AG20443 (cell line): Measurements from ENCODE around the gene TERF2IP.

Experiments
- DNase-seq: peaks from one replicate; pipeline ENCODE4 v3.0.0; 2012; ENCODE audit warnings: low spot score, mixed read lengths

Gene TERF2IP, protein sequence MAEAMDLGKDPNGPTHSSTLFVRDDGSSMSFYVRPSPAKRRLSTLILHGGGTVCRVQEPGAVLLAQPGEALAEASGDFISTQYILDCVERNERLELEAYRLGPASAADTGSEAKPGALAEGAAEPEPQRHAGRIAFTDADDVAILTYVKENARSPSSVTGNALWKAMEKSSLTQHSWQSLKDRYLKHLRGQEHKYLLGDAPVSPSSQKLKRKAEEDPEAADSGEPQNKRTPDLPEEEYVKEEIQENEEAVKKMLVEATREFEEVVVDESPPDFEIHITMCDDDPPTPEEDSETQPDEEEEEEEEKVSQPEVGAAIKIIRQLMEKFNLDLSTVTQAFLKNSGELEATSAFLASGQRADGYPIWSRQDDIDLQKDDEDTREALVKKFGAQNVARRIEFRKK

DNA sequence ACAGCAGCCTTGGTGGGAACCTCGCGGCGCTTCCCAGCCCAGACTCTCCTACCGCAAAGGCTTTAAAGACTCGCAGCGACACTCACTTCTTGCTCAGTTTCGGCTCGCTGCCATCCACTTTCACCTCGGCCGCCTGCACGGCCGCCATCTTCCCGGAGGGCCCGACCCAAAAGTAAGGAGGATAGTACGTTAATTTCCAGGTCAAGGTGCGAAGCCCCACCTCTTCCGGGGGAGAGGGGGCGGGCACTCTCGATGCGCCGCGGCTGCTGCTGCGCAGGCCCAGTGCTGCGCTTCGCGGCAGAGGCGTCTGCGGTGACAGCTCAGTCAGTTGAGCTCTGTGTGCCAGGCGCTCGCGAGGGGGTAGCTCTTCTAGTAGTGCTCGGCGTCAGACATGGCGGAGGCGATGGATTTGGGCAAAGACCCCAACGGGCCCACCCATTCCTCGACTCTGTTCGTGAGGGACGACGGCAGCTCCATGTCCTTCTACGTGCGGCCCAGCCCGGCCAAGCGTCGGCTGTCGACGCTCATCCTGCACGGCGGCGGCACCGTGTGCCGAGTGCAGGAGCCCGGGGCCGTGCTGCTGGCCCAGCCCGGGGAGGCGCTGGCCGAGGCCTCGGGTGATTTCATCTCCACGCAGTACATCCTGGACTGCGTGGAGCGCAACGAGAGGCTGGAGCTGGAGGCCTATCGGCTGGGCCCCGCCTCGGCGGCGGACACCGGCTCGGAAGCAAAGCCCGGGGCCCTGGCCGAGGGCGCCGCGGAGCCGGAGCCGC is at the start of gene TERF2IP, which contains the start of gene KARS1:
Gene TERF2IP, plus strand, starts transcription at position 282 of the 773 bp plus-strand sequence. Its CDS starts 110 bp downstream, at position 392.
Gene KARS1, minus strand, starts transcription at position 174 of the 773 bp plus-strand sequence. Its CDS starts 26 bp downstream, at position 148.
- DNase-seq, result peak; percentile 98

DNA sequence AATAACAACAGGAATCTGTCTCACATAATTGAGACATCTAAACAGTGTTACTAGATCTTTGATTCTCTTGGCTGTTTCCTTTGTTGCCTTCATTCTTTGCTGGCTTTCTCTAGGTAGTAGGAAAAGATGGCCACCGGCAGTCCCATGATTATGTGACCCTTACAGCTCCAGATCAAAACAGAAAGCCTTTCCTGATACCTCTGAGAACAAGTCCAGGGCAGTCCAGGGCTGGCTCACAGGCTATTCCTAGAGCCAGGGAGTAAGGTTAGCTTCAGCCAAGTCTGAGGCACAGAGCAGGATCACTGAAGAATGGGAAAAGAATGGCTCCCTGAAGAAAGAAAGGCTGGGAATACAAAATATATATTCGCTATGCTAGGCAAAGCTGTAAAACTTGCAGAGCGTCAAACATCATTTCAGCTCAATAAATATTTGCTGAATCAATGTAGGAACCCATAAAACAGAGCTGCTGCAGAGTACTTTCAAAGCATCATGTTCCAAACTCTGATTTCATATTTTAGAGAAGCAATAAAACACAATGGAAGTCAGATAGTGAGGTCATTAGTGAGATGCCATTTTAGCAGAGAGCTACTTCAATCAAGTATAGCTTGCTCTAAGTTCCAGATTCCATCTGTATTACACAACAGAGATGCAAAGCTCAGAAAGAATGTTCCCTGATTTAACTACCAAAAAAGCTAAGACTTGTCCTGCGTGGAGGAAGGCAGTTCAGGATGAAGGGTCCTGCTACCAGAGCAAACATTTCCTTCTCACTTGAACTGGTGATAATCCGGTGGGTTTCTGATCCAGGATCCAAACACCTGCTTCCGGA is 47.9 kb upstream of the TERF2IP start:
- DNase-seq, result no peak

- no peak for DNase-seq
Measured at GRCh38 chr16:75603241-75603640, 44.3 kb upstream of the TERF2IP start.

DNA sequence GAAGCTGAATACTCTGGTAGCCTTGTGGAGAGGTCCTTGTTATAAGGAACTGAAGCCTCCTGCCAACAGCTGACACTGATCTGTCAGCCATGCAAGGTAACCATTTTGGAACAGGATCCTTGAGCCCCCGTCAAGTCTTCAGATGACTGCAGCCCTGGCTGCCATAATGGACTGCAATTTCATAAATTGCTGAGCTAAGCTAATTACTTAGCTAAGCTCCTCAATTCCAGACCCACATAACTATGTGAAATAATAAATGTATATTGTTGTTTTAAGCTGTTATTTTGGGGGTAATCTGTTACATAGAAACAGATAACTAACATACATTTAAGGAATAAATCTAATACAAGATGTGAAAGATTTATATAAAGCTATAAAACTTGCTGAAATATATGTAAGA is 41.1 kb upstream of the TERF2IP start:
- DNase-seq, result no peak

DNA sequence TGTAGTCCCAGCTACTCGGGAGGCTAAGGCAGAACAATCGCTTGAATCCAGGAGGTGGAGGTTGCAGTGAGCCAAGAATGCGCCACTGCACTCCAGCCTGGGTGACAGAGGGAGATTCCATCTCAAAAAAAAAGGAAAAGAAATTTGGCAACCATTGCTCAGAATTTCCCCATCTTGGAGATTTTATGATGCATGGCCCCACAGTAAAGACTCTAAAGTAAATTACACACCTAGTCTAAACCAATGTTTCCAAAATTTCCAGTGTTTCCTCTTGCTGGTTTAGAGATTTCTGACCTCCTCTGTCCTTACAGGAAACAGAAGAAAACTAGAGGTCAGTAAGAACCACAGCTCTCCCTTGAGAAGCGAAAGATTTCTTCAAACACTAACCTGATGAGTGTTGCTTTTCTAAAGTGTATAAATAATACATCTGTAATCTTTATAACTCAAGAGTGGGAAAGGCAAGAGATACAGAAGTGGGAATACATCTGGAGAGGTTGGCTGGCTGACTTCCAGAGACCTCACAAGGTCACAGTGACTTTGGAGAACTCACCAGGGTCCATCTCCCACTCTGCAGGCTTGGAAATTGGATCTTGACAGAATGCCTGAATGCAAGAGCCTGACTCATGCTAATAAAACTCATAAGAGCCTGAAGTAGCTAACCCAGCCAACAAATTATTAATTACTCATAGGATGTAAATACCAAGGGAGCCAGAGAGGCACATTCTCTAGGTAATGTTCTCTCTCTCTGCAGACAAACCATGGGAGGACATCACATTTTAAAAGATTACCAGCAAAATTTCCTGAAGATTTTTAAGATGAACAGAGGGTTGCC is 33.3 kb upstream of the TERF2IP start:
- no peak for DNase-seq

DNA sequence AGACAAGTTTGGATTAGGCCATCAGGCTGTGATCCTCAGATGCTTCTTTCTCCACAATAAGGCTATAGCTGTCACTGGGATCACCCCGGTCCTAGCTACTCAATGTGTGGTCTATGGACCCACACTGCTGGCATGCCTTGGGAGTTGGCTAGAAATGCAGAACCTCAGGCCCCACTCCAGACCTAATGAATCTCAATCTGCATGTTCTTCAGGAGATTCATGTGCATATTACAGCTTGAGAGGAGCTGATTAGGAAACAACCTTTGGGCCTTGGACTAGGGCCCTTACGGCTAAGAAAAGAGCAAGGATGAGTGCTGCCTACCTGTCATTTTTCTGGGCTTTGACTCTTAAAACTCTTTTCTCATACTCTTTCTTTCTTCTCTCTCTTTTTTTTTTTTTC is 32.0 kb upstream of the TERF2IP start:
- no peak for DNase-seq

DNA sequence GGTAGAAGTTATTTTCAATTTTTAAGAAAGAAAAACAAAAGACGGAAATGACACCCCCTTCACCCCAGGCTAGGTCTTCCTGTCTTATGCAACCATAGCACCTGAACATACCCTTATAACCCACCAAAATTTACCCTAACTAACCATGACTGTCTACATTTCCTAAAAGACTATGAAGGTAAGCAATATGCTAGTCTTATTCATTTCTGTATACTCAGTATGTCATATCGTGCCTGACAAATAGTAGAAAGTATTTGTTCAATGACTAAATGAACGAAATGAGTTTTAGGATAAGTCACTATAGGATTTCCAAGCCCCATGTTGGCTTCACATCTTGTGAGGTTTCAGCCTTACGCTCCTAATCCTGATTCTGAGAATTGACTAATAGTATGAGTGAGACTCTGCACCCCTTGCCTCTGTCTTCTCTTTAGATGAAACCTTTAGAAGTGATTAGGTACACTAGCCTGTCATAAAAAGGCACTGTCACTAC is 31.0 kb upstream of the TERF2IP start:
- DNase-seq, result no peak

DNA sequence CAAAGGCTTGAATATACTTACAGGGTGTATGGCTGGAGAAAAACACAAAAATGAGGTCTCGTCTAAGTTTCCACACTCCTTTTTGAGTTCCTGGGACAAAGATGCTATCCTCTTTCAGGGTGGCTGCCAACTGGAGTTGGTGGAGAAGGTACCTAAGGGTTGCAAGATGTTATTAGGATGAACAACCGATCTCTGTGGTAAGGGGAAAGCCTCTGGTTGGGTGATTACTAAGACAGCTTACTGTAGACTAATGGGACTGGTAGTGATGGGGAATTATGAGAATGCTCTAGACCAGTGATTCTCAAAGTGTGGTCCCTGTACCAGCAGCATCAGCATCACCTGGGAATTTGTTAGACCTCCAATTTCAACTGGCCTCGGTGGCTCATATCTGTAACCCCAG is 30.5 kb upstream of the TERF2IP start:
- DNase-seq, result no peak

- no peak for DNase-seq
Measured at GRCh38 chr16:75618780-75619179, 28.8 kb upstream of the TERF2IP start.

- no peak for DNase-seq
Measured at GRCh38 chr16:75620326-75621169, 27.0 kb upstream of the TERF2IP start.

DNA sequence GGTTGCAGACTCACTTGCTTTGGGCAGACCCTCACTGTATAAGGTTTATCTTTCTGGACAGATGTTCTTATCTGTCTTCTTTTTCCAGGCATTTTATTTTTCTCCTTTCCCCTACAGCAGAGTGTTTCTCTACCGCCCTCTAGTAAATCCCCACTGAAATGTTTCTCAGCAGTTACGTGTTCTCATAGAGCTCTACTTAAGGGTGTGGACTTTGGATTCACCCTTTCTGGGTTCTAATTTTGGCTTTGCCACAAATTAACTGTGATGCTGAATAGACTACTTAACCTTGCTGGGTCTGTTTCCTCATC is 26.4 kb upstream of the TERF2IP start:
- DNase-seq, result peak; percentile 52

DNA sequence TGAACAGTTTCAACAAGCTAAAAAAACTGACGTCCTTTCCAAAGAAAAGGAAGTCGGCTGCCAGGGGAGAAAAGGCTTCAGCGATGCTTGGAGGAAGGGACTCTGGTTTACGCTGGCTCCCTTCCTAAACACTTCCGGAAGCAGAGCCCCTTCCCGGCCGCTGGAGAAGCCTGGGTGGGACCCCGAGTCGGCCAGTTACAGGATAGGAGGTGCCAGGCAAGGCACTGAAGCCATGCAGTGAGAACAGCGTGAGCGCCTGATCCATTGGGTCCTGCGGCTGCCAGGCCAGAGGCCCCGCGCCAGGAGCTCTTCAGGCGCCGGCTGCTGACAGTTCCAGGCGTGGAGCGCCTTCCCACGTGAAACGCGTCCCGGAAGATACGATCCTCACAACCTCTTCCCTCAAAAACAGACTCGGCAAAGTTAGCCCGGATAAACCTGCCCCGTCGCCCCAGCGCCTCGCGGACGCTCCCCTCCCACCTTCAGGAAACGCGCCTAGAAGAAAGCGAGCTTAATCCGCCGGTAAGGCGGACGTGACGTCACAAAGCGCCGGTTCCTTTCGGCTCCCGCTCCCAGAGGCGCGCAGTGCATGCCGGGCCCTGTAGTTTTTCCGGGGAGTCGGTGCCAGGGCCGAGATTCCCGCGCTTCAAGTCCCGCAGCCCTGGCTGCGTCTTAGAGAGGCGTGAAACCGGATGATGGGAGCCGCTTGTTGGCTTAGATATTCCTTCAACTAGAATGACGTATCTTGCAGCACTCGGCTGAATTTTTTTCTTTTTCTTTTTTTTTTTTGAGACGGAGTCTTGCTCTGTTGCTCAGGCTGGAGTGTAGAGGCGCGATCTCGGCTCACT is 24.6 kb upstream of the TERF2IP start, which contains the start of gene ADAT1:
Gene ADAT1, minus strand, starts transcription at position 521 of the 845 bp plus-strand sequence. CDS start 2,482 bp downstream, outside the sequence.
- DNase-seq, result peak; percentile 98

DNA sequence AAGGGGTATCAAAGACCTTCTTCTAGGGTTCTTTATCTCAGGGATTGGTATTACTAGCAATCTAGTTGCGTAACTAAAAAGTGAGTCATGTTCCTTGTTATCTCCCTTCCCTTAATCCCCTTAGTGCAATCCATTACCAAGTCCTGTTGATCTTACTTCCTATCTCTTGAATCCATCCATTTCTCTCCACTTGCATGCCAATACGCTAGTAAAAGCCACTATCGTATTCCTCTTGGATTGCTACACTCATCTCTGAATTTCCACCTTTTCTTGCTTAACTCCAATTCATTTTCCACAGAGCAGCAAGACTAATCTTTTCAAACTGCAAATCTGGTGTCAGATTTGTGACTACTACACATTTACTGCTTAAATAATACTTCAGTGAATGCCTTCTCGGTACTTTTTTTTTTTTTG is 22.6 kb upstream of the TERF2IP start:
- no peak for DNase-seq

GRCh38 chr16:75626806-75627205 is 20.8 kb upstream of the TERF2IP start:
- DNase-seq, result no peak

GRCh38 chr16:75627851-75628250 is 19.7 kb upstream of the TERF2IP start:
- no peak for DNase-seq

GRCh38 chr16:75628351-75628750 is 19.2 kb upstream of the TERF2IP start:
- DNase-seq, result no peak

- no peak for DNase-seq
Measured at GRCh38 chr16:75629132-75629531, 18.4 kb upstream of the TERF2IP start.

DNA sequence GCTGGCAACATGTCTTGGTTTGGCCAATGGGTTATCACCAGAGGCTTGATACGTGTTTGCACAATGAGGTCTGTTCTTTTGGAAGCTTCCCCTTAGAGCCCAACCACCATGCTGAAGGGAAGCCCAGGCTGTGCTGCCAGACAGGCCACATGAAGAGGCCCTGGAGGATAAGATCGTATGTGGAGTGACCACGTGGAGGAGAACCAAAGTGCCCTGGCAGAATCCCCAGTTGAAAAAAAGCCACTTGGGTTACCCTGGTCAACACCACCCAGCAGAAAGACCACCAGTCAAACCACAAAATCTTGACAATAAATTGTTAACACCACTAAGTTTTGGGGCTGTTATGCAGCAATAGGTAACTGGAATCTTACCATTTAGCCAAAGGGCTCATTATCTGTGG is 17.5 kb upstream of the TERF2IP start:
- DNase-seq, result no peak

DNA sequence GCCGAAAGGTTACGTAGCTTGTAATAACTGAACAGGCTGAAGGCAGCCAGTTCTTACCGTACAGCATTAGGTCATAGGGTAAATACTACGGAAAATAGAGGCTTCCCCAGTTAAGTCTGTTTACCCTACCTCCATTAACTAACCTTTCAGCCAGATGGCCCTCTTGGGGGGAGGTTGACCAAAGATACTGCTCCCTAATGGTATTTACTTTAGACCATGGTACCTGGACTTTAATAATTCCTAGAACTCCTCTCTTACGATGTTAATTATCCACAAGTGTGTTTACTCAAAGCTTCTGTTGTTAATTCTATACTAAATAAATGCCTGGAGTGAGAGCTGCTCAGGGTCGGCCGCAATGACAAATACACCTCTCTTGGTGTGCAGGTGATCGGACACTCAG is 14.7 kb upstream of the TERF2IP start:
- DNase-seq, result no peak
